ENCODE measurements around the gene DNAJC15. TPM values are rescaled to one million over a fixed set of nuclear protein-coding genes. Genes with fewer than 3 reads are reported as not detected.

Gene DNAJC15
- total RNA-seq, 1 donor from 2014 or later = 24.5 TPM

- H3K27ac Mint-ChIP-seq (ENCODE audit: unreplicated experiment) = no peak overlapping the region
- H3K4me1 Mint-ChIP-seq (ENCODE audit: unreplicated experiment) = peaks cover 28% of the 10 kb centered on the region
- H3K4me3 Mint-ChIP-seq (ENCODE audit: unreplicated experiment) = no peak overlapping the region
- no peaks in the 10 kb centered on the region for H3K36me3 Mint-ChIP-seq (ENCODE audit: unreplicated experiment)
- TF ChIP-seq CTCF (IDR thresholded peaks at IDR 0.05) = no peak
- no peak for DNase-seq (ENCODE audit: extremely low spot score, unreplicated experiment)
- no peaks in the 10 kb centered on the region for H3K9me3 Mint-ChIP-seq (ENCODE audit: unreplicated experiment)
- H3K27me3 Mint-ChIP-seq (ENCODE audit: unreplicated experiment) = no peaks in the 10 kb centered on the region
Observed at GRCh38 chr13:43139921-43140320, 116.5 kb downstream of the DNAJC15 start.

- H3K27me3 Mint-ChIP-seq (ENCODE audit: unreplicated experiment) = no peaks in the 10 kb centered on the region
- H3K4me3 Mint-ChIP-seq (ENCODE audit: unreplicated experiment) = no peak overlapping the region
- H3K27ac Mint-ChIP-seq (ENCODE audit: unreplicated experiment) = no peak overlapping the region
- no peaks in the 10 kb centered on the region for H3K9me3 Mint-ChIP-seq (ENCODE audit: unreplicated experiment)
- H3K4me1 Mint-ChIP-seq (ENCODE audit: unreplicated experiment) = peaks cover 28% of the 10 kb centered on the region
- no peaks in the 10 kb centered on the region for H3K36me3 Mint-ChIP-seq (ENCODE audit: unreplicated experiment)
- TF ChIP-seq CTCF (IDR thresholded peaks at IDR 0.05) = no peak
- DNase-seq (ENCODE audit: extremely low spot score, unreplicated experiment) = no peak
Observed at GRCh38 chr13:43140985-43141384, 117.6 kb downstream of the DNAJC15 start.

GRCh38 chr13:43141685-43142084 lies 118.3 kb downstream of the DNAJC15 start:
- H3K36me3 Mint-ChIP-seq (ENCODE audit: unreplicated experiment) = no peaks in the 10 kb centered on the region
- no peaks in the 10 kb centered on the region for H3K27me3 Mint-ChIP-seq (ENCODE audit: unreplicated experiment)
- H3K4me1 Mint-ChIP-seq (ENCODE audit: unreplicated experiment) = peaks cover 28% of the 10 kb centered on the region
- DNase-seq (ENCODE audit: extremely low spot score, unreplicated experiment) = no peak
- no peak overlapping the region for H3K4me3 Mint-ChIP-seq (ENCODE audit: unreplicated experiment)
- no peak overlapping the region for H3K27ac Mint-ChIP-seq (ENCODE audit: unreplicated experiment)
- H3K9me3 Mint-ChIP-seq (ENCODE audit: unreplicated experiment) = no peaks in the 10 kb centered on the region
- no peak for TF ChIP-seq CTCF (IDR thresholded peaks at IDR 0.05)

- DNase-seq (ENCODE audit: extremely low spot score, unreplicated experiment) = no peak
- Mint-ChIP-seq H3K36me3 (ENCODE audit: unreplicated experiment) (no peaks in the 10 kb centered on the region), H3K27me3 (ENCODE audit: unreplicated experiment) (no peaks in the 10 kb centered on the region), H3K4me1 (ENCODE audit: unreplicated experiment) (peaks cover 12% of the 10 kb centered on the region), H3K9me3 (ENCODE audit: unreplicated experiment) (no peaks in the 10 kb centered on the region), H3K27ac (ENCODE audit: unreplicated experiment) (no peak overlapping the region), H3K4me3 (ENCODE audit: unreplicated experiment) (no peak overlapping the region)
- no peak for TF ChIP-seq CTCF (IDR thresholded peaks at IDR 0.05)
Observed at GRCh38 chr13:43143591-43143990, 120.2 kb downstream of the DNAJC15 start.

GRCh38 chr13:43145534-43146196 lies 122.3 kb downstream of the DNAJC15 start:
- no peak for DNase-seq (ENCODE audit: extremely low spot score, unreplicated experiment)
- no peak overlapping the region for H3K4me3 Mint-ChIP-seq (ENCODE audit: unreplicated experiment)
- H3K27ac Mint-ChIP-seq (ENCODE audit: unreplicated experiment) = no peak overlapping the region
- no peaks in the 10 kb centered on the region for H3K27me3 Mint-ChIP-seq (ENCODE audit: unreplicated experiment)
- no peak for TF ChIP-seq CTCF (IDR thresholded peaks at IDR 0.05)
- H3K4me1 Mint-ChIP-seq (ENCODE audit: unreplicated experiment) = peaks cover 10% of the 10 kb centered on the region
- H3K36me3 Mint-ChIP-seq (ENCODE audit: unreplicated experiment) = no peaks in the 10 kb centered on the region
- H3K9me3 Mint-ChIP-seq (ENCODE audit: unreplicated experiment) = no peaks in the 10 kb centered on the region

Data from osteocyte (in vitro differentiated cells).